Activated B cell treated with CpG ODN at 0.5 μM for 24 hours (primary cell): Measurements from ENCODE around the gene METTL6. TPM values are rescaled to one million over a fixed set of nuclear protein-coding genes. Genes with fewer than 3 reads are reported as not detected.
A peak's percentile ranks its signal among the peaks of the same experiment; 100 is the strongest.

Experiments
- ATAC-seq: fragments of 200-7000 bp; cut with Tn5 transposase; one replicate; pipeline ENCODE4 v1.10.0; 2021; ENCODE audit warnings: low read depth, mild to moderate bottlenecking, moderate library complexity
- CTCF ChIA-PET: fragments of 350-600 bp; sonication (Branson Sonifier 250); formaldehyde crosslinking; loops from one replicate; lab custom pipeline; 2021; ENCODE audit warnings: antibody characterized with exemption; lab: Charles Lee
- POLR2A ChIA-PET: fragments of 350-600 bp; sonication (Branson Sonifier 250); formaldehyde crosslinking; loops from one replicate; lab custom pipeline; 2021; ENCODE audit warnings: antibody characterized with exemption; lab: Charles Lee
- DNase-seq: peaks from one replicate; pipeline ENCODE4 v3.0.0; 2022
- H3K27ac Mint-ChIP-seq: one replicate; pipeline ENCODE4 v1.8.0; 2020; ENCODE audit warnings: mixed read lengths
- H3K27me3 Mint-ChIP-seq: one replicate; pipeline ENCODE4 v1.8.0; 2021; ENCODE audit warnings: mixed read lengths
- H3K36me3 Mint-ChIP-seq: one replicate; pipeline ENCODE4 v1.8.0; 2021; ENCODE audit warnings: low read depth, mixed read lengths
- H3K4me1 Mint-ChIP-seq: one replicate; pipeline ENCODE4 v1.8.0; 2021; ENCODE audit warnings: mixed read lengths
- H3K4me3 Mint-ChIP-seq: one replicate; pipeline ENCODE4 v1.8.0; 2020; ENCODE audit warnings: mild to moderate bottlenecking, mixed read lengths
- H3K9me3 Mint-ChIP-seq: one replicate; pipeline ENCODE4 v1.8.0; 2020; ENCODE audit warnings: mixed read lengths
- intact Hi-C: fragments of 100-400 bp; cut with micrococcal nuclease; formaldehyde crosslinking; loops from one replicate; pipeline ENCODE4 v1.15.1; 2024
- total RNA-seq: library from RNA; stranded (reverse); gene quantifications from 2 replicates; pipeline ENCODE4 v1.2.3, GENCODE V29; 2022
- TF ChIP-seq, protein P1 (sequence below): fragments of 200-600 bp; IDR thresholded peaks from one replicate; pipeline ENCODE4 v1.8.0; 2022; ENCODE audit warnings: antibody characterized with exemption, mild to moderate bottlenecking

Gene METTL6
- total RNA-seq, 1 donor from 2014 or later = 18.7 TPM

DNA sequence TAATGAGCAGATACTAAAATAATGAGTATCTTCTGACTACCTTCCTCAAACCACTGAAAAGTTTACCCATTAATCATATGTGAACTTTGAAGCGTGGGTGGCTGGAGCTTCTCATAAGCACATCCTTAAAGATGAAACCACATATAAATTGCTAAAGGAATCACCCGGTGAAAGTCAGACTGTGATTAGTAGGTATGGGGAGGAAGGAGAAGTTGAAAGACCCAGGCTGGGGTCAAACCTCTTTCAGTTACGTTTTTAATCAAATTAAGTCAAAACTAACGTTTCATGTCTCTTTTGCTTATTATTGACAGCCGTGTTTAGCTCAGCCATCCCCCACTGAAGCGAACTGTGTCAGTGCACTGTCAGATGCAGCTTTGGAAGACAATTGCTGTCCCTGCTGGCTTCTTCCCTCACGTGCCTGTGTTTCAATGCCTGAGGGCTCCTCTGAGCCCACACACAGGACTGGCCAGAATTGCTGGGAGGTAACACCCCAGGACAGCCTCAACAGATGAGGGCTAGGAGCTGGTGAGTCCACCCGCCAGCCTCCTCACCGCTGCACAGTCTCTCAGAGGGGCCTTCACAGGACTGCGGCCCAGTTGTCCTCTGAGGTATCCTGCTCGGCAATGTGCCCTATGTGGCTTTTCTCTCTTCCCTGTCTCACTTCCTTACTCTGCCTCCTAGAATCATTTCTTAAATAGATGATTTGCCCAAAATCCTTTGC, 65.7 kb downstream of the METTL6 start:
- peak overlapping the region; percentile 64 for H3K4me3 Mint-ChIP-seq
- H3K4me1 Mint-ChIP-seq = peaks cover 65% of the 10 kb centered on the region
- no peaks in the 10 kb centered on the region for H3K27me3 Mint-ChIP-seq
- TF ChIP-seq, protein P1, sequence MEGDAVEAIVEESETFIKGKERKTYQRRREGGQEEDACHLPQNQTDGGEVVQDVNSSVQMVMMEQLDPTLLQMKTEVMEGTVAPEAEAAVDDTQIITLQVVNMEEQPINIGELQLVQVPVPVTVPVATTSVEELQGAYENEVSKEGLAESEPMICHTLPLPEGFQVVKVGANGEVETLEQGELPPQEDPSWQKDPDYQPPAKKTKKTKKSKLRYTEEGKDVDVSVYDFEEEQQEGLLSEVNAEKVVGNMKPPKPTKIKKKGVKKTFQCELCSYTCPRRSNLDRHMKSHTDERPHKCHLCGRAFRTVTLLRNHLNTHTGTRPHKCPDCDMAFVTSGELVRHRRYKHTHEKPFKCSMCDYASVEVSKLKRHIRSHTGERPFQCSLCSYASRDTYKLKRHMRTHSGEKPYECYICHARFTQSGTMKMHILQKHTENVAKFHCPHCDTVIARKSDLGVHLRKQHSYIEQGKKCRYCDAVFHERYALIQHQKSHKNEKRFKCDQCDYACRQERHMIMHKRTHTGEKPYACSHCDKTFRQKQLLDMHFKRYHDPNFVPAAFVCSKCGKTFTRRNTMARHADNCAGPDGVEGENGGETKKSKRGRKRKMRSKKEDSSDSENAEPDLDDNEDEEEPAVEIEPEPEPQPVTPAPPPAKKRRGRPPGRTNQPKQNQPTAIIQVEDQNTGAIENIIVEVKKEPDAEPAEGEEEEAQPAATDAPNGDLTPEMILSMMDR = no peak
- CTCF ChIA-PET = interaction anchor here (0.8 to 3.0 kb wide), 15 partner anchors 14 to 93 kb away, joined by 3 to 26 read pairs (median 4); partner anchors contain the start of gene SH3BP5
- POLR2A ChIA-PET = interaction anchor here (0.7 to 3.8 kb wide), 25 partner anchors 9 to 240 kb away, joined by 3 to 49 read pairs (median 6); partner anchors contain the start of genes BTD, CAPN7, HACL1 and SH3BP5
- intact Hi-C loops = loop anchor here (1.0 kb wide), 9 partner anchors 8 to 93 kb away; partner anchors contain the start of gene SH3BP5
- H3K27ac Mint-ChIP-seq = peak overlapping the region; percentile 74
- H3K9me3 Mint-ChIP-seq = no peaks in the 10 kb centered on the region
- DNase-seq (peak; percentile 44), ATAC-seq (peak; percentile 70)
- no peaks in the 10 kb centered on the region for H3K36me3 Mint-ChIP-seq

DNA sequence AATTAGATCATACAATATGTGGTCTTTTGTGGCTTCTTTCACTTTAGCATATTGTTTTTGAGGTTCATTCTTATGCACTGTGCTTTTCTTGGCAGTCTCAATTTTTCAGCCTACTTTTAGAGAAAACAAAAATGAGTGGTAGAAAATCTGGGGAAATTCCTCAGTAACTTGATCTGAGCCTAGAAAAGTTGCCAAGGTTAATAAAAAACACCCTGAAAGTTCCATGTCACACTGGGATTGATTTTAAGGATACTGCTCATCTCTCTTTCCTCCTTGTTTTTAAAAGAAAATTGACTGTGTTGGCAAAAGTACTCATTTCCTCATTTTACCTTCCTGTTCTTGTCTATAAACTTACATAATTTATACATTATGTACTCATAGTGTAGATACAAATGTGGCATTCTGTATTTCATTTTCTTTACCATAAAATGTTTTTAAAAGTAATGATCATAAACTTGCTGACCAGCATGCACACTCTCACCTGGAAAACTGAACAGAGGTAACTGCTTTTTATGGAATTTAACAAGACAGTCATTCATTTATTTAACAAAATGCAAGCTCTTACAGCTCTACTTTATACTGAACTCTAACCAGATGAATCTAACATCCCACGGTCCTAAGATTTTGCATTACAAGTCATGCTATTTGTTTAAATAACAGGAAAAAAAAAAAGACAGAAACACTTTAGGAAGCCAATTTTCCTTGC, 66.4 kb downstream of the METTL6 start:
- intact Hi-C loops = loop anchor here (1.0 kb wide), 7 partner anchors 8 to 93 kb away; partner anchors contain the start of gene SH3BP5
- Mint-ChIP-seq H3K4me3 (peak overlapping the region; percentile 64), H3K27ac (peak overlapping the region; percentile 74), H3K36me3 (no peaks in the 10 kb centered on the region), H3K27me3 (no peaks in the 10 kb centered on the region), H3K9me3 (no peaks in the 10 kb centered on the region), H3K4me1 (peaks cover 71% of the 10 kb centered on the region)
- DNase-seq (no peak), ATAC-seq (peak; percentile 14)
- CTCF ChIA-PET = interaction anchor here (0.9 to 3.0 kb wide), 13 partner anchors 13 to 93 kb away, joined by 3 to 26 read pairs (median 4); partner anchors contain the start of gene SH3BP5
- POLR2A ChIA-PET = interaction anchor here (0.7 to 3.8 kb wide), 24 partner anchors 8 to 241 kb away, joined by 3 to 49 read pairs (median 6); partner anchors contain the start of genes BTD, CAPN7, HACL1 and SH3BP5
- TF ChIP-seq, protein P1 = no peak

Other genes with a start within 250 kb of the METTL6 start
- 35.0 and 45.1 TPM in 2 replicates for gene CAPN7, start 221.3 kb downstream of the METTL6 start, total RNA-seq
- gene SH3BP5, start 95.0 kb downstream of the METTL6 start, total RNA-seq = 60.5 and 66.0 TPM in 2 replicates
- gene EAF1, start 54 bp upstream of the METTL6 start, total RNA-seq = 19.2 and 19.7 TPM in 2 replicates
- gene COLQ, start 94.2 kb upstream of the METTL6 start, total RNA-seq = 0.71 and 1.2 TPM in 2 replicates
- gene HACL1, start 174.0 kb upstream of the METTL6 start, total RNA-seq = 24.7 and 28.4 TPM in 2 replicates
- gene BTD, start 174.2 kb upstream of the METTL6 start, total RNA-seq = 7.6 and 9.1 TPM in 2 replicates